Suppressor macrophage treated with lipopolysaccharide for 4 hours (primary cell): Measurements from ENCODE around the gene TREH.
"Not testable (repeated sequence)": the region's sequence is repeated elsewhere in the genome, so short reads cannot be mapped to it uniquely, and the experiment has no call there.

Experiments
- DNase-seq: peaks from one replicate; pipeline ENCODE4 v3.0.0-alpha.2; 2020

The TREH gene

GRCh38 chr11:118627566-118627965, 51.9 kb downstream of the TREH start:
- no peak for DNase-seq

- DNase-seq: no peak
Observed at GRCh38 chr11:118625976-118626375, 53.5 kb downstream of the TREH start.

- no peak for DNase-seq
Observed at GRCh38 chr11:118625036-118625690, 54.3 kb downstream of the TREH start.

GRCh38 chr11:118623269-118623655, 56.2 kb downstream of the TREH start:
- DNase-seq: no peak

GRCh38 chr11:118622376-118623268, 56.8 kb downstream of the TREH start:
- peak; percentile 39 for DNase-seq

GRCh38 chr11:118621784-118622375, 57.6 kb downstream of the TREH start:
- DNase-seq: no peak

GRCh38 chr11:118621071-118621783, 58.2 kb downstream of the TREH start:
- DNase-seq: peak; percentile 73

- no peak for DNase-seq
Observed at GRCh38 chr11:118620529-118621070, 58.9 kb downstream of the TREH start.

GRCh38 chr11:118619444-118620197, 59.8 kb downstream of the TREH start:
- peak; percentile 92 for DNase-seq

- no peak for DNase-seq
Observed at GRCh38 chr11:118618991-118619375, 60.5 kb downstream of the TREH start.

GRCh38 chr11:118618115-118618990, 61.1 kb downstream of the TREH start:
- no peak for DNase-seq

- DNase-seq: no peak
Observed at GRCh38 chr11:118615976-118616371, 63.5 kb downstream of the TREH start.

- DNase-seq: no peak
Observed at GRCh38 chr11:118615282-118615975, 64.0 kb downstream of the TREH start.

GRCh38 chr11:118614511-118614910, 64.9 kb downstream of the TREH start:
- no peak for DNase-seq

- DNase-seq: no peak
Observed at GRCh38 chr11:118612378-118612777, 67.1 kb downstream of the TREH start.

GRCh38 chr11:118611433-118611795, 68.0 kb downstream of the TREH start:
- DNase-seq: not testable (repeated sequence)

GRCh38 chr11:118610773-118611432, 68.5 kb downstream of the TREH start:
- peak; percentile 80 for DNase-seq

- peak; percentile 16 for DNase-seq
Observed at GRCh38 chr11:118610225-118610772, 69.2 kb downstream of the TREH start.

- DNase-seq: peak; percentile 19
Observed at GRCh38 chr11:118609380-118610224, 69.8 kb downstream of the TREH start.
